ENCODE measurements around the gene ST8SIA1.

GRCh38 chr12:22256041-22256441 lies 78.5 kb downstream of the ST8SIA1 start:
- TF ChIP-seq EP300 (IDR thresholded peaks at IDR 0.05; ENCODE audit: borderline replicate concordance in 1 of 2, low read depth in 2 of 2, low read length in 2 of 2) (no peak), POLR2AphosphoS5 (IDR thresholded peaks at IDR 0.05; ENCODE audit: low read depth, low read length) (no peak), POLR2A (IDR thresholded peaks at IDR 0.05; ENCODE audit: control extremely low read depth in 1 of 2, low read depth in 2 of 2, low read length in 2 of 2) (no peak), CTCF (IDR thresholded peaks at IDR 0.05; ENCODE audit: control extremely low read depth in 1 of 3, insufficient read depth in 1 of 3, low read depth in 1 of 3, low read length in 3 of 3) (no peak)
- TF ChIP-seq, protein P1, sequence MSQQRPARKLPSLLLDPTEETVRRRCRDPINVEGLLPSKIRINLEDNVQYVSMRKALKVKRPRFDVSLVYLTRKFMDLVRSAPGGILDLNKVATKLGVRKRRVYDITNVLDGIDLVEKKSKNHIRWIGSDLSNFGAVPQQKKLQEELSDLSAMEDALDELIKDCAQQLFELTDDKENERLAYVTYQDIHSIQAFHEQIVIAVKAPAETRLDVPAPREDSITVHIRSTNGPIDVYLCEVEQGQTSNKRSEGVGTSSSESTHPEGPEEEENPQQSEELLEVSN (IDR thresholded peaks at IDR 0.05) = no peak
